ENCODE measurements around the gene DGKG. TPM values are rescaled to one million over a fixed set of nuclear protein-coding genes. Genes with fewer than 3 reads are reported as not detected.

DGKG gene
- total RNA-seq, 1 donor = 2.5 TPM

DNA sequence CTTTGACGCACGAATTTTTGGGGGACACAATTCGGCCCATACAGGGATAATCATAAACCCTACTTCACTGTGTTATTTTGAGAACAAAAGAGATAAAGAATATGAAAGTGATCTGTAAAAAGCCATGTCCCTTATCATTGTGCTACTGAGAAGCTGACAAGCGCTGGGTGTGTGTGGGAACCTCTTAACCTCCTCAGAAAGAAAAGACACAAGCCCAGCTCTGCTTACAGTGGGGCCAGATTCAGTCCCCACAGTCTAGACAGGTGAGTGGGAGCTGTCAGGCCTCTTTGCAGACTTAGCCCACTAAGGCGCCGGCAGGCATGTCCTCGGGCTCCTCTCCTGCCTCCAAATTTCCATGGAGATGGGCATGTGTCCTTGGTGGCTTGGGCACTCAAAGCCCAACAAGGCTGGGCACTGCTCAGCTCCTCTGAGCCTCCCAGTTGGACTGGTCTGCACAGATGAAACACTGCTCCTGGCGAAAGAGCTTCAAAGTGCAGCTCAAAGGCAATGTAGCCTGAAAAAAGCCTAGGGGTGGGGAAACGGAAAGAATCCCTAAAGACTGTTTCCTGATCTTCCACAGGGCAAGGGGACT, 188.7 kb downstream of the DGKG start:
- Histone ChIP-seq H3K36me3 (ENCODE audit: insufficient read depth, low read length) (no peaks in the 10 kb centered on the region), H3K27ac (ENCODE audit: low read depth, low read length) (no peak overlapping the region), H3K27me3 (ENCODE audit: insufficient read depth, low read length) (no peaks in the 10 kb centered on the region), H3K4me3 (ENCODE audit: insufficient read depth, low read length) (no peak overlapping the region), H3K79me2 (ENCODE audit: insufficient read depth, low read length) (no peaks in the 10 kb centered on the region), H4K20me1 (ENCODE audit: insufficient read depth, low read length) (no peaks in the 10 kb centered on the region), H3K9me3 (ENCODE audit: low read depth, low read length) (no peaks in the 10 kb centered on the region), H3K4me1 (ENCODE audit: insufficient read depth, low read length) (no peaks in the 10 kb centered on the region), H2AFZ (ENCODE audit: low read length) (no peak overlapping the region), H3K4me2 (ENCODE audit: insufficient read depth, low read length) (no peak overlapping the region)
- no peak for DNase-seq (ENCODE audit: insufficient read length, low spot score, missing footprints)
- TF ChIP-seq, protein P1, sequence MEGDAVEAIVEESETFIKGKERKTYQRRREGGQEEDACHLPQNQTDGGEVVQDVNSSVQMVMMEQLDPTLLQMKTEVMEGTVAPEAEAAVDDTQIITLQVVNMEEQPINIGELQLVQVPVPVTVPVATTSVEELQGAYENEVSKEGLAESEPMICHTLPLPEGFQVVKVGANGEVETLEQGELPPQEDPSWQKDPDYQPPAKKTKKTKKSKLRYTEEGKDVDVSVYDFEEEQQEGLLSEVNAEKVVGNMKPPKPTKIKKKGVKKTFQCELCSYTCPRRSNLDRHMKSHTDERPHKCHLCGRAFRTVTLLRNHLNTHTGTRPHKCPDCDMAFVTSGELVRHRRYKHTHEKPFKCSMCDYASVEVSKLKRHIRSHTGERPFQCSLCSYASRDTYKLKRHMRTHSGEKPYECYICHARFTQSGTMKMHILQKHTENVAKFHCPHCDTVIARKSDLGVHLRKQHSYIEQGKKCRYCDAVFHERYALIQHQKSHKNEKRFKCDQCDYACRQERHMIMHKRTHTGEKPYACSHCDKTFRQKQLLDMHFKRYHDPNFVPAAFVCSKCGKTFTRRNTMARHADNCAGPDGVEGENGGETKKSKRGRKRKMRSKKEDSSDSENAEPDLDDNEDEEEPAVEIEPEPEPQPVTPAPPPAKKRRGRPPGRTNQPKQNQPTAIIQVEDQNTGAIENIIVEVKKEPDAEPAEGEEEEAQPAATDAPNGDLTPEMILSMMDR (IDR thresholded peaks at IDR 0.05; ENCODE audit: extremely low read depth, low read depth, low read length) = no peak

DNA sequence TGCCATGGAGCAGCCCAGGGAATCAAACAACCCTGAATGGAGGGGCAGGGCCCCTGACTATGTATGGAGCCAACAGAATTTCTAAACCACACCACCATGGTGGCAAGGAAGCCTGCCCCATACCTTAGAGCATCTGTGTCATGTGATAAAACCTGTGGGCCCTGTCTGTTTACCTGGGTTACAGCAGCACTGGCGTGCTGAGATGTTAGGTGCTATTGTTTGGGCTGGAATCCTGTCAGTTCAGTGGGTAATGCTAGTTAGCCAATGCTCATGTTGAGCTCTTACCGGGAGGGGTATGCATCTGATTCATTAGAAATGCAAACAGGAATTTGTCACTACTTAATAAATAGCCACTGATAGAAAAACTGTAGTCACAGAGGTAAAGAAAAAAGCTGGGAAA, 189.7 kb downstream of the DGKG start:
- Histone ChIP-seq H2AFZ (ENCODE audit: low read length) (no peak overlapping the region), H3K4me2 (ENCODE audit: insufficient read depth, low read length) (no peak overlapping the region), H3K36me3 (ENCODE audit: insufficient read depth, low read length) (no peaks in the 10 kb centered on the region), H3K4me1 (ENCODE audit: insufficient read depth, low read length) (no peaks in the 10 kb centered on the region), H3K9me3 (ENCODE audit: low read depth, low read length) (no peaks in the 10 kb centered on the region), H3K4me3 (ENCODE audit: insufficient read depth, low read length) (no peak overlapping the region), H3K79me2 (ENCODE audit: insufficient read depth, low read length) (no peaks in the 10 kb centered on the region), H4K20me1 (ENCODE audit: insufficient read depth, low read length) (no peaks in the 10 kb centered on the region), H3K27ac (ENCODE audit: low read depth, low read length) (no peak overlapping the region), H3K27me3 (ENCODE audit: insufficient read depth, low read length) (no peaks in the 10 kb centered on the region)
- DNase-seq (ENCODE audit: insufficient read length, low spot score, missing footprints) = no peak
- TF ChIP-seq, protein P1 (IDR thresholded peaks at IDR 0.05; ENCODE audit: extremely low read depth, low read depth, low read length) = no peak

DNA sequence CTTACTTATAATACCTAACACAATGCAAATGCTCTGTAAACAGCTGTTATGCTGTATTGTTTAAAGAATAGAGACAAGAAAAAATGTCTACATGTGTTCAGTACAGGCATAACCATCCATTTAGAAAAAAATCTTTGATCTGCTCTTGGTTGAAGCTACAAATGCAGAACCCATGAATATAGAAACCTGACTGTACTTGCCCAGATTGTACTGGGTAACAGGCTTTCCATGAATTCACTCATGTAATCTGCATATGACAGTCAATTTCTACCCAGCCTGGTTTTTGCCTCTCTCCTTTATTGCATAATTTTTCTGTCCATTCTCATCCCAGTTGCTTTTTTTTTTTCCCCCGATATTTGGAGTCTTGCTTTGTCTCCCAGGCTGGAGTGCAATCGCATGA, 190.5 kb downstream of the DGKG start:
- Histone ChIP-seq H3K4me3 (ENCODE audit: insufficient read depth, low read length) (no peak overlapping the region), H4K20me1 (ENCODE audit: insufficient read depth, low read length) (no peaks in the 10 kb centered on the region), H3K9me3 (ENCODE audit: low read depth, low read length) (no peaks in the 10 kb centered on the region), H3K27me3 (ENCODE audit: insufficient read depth, low read length) (no peaks in the 10 kb centered on the region), H3K36me3 (ENCODE audit: insufficient read depth, low read length) (no peaks in the 10 kb centered on the region), H3K79me2 (ENCODE audit: insufficient read depth, low read length) (no peaks in the 10 kb centered on the region), H3K4me1 (ENCODE audit: insufficient read depth, low read length) (no peaks in the 10 kb centered on the region), H3K27ac (ENCODE audit: low read depth, low read length) (no peak overlapping the region), H3K4me2 (ENCODE audit: insufficient read depth, low read length) (no peak overlapping the region), H2AFZ (ENCODE audit: low read length) (no peak overlapping the region)
- DNase-seq (ENCODE audit: insufficient read length, low spot score, missing footprints) = no peak
- TF ChIP-seq, protein P1 (IDR thresholded peaks at IDR 0.05; ENCODE audit: extremely low read depth, low read depth, low read length) = no peak

DNA sequence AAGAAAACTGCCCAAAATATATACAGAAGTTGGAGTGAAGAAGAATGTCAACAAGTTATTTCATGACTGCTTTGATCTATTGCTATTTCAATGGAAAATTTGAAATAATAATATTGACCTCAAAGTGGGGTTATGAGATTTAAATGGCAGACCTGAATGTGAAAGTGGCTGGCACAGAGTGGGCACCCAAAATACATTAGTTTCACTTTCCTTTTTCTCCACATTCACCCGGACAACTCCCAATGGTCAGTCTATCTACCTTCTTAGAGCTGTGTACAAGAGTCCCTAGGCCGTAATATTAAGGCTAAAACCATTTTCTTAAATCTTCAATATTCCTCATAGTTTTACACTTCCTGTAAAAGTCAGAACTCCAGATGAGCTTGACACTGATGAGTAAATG, 191.5 kb downstream of the DGKG start:
- H3K36me3 ChIP-seq (ENCODE audit: insufficient read depth, low read length) = no peaks in the 10 kb centered on the region
- H4K20me1 ChIP-seq (ENCODE audit: insufficient read depth, low read length) = no peaks in the 10 kb centered on the region
- H3K4me2 ChIP-seq (ENCODE audit: insufficient read depth, low read length) = peak overlapping the region; percentile 34
- TF ChIP-seq, protein P1 (IDR thresholded peaks at IDR 0.05; ENCODE audit: extremely low read depth, low read depth, low read length) = no peak
- H3K27me3 ChIP-seq (ENCODE audit: insufficient read depth, low read length) = no peaks in the 10 kb centered on the region
- H3K4me1 ChIP-seq (ENCODE audit: insufficient read depth, low read length) = no peaks in the 10 kb centered on the region
- no peak overlapping the region for H3K4me3 ChIP-seq (ENCODE audit: insufficient read depth, low read length)
- no peak overlapping the region for H3K27ac ChIP-seq (ENCODE audit: low read depth, low read length)
- H3K9me3 ChIP-seq (ENCODE audit: low read depth, low read length) = no peaks in the 10 kb centered on the region
- no peaks in the 10 kb centered on the region for H3K79me2 ChIP-seq (ENCODE audit: insufficient read depth, low read length)
- H2AFZ ChIP-seq (ENCODE audit: low read length) = peak overlapping the region; percentile 22
- DNase-seq (ENCODE audit: insufficient read length, low spot score, missing footprints) = no peak

Measured in osteoblast (primary cell).